Measurements from ENCODE around the gene PPP1R1A.

PPP1R1A gene

GRCh38 chr12:54583726-54584125, 4.7 kb downstream of the PPP1R1A start:
- no peak for TF ChIP-seq CTCF (conservative IDR thresholded peaks at IDR 0.05; ENCODE audit: low read length)
- no peak for TF ChIP-seq EZH2phosphoT487 (IDR thresholded peaks at IDR 0.05; ENCODE audit: borderline replicate concordance)
- Histone ChIP-seq H3K9me3 (ENCODE audit: insufficient read depth, low read depth, low read length) (no peaks in the 10 kb centered on the region), H2AFZ (ENCODE audit: low read length) (no peak overlapping the region), H4K20me1 (ENCODE audit: insufficient read depth, low read length, poor library complexity, severe bottlenecking) (no peaks in the 10 kb centered on the region), H3K79me2 (ENCODE audit: insufficient read depth, low read length) (no peaks in the 10 kb centered on the region), H3K36me3 (ENCODE audit: insufficient read depth, low read length) (peaks cover under 1% of the 10 kb centered on the region; the same call in 1 of the 2 replicates), H3F3A (ENCODE audit: low read depth) (no peaks in the 10 kb centered on the region), H3K9ac (ENCODE audit: low read depth, low read length, poor library complexity, severe bottlenecking) (no peak overlapping the region), H3K4me1 (ENCODE audit: insufficient read depth, low read length, poor library complexity, severe bottlenecking) (no peaks in the 10 kb centered on the region), H3K27me3 (ENCODE audit: insufficient read depth, low read length, poor library complexity, severe bottlenecking) (no peaks in the 10 kb centered on the region), H3K4me3 (ENCODE audit: low read length, poor library complexity, severe bottlenecking) (no peak overlapping the region), H3K9me2 (replicated peaks; ENCODE audit: low read depth, low read length) (no peaks in the 10 kb centered on the region), H3K4me2 (ENCODE audit: low read depth, low read length, poor library complexity, severe bottlenecking) (no peak overlapping the region)

GRCh38 chr12:54581412-54581811, 7.0 kb downstream of the PPP1R1A start:
- Histone ChIP-seq H3K4me2 (ENCODE audit: low read depth, low read length, poor library complexity, severe bottlenecking) (no peak overlapping the region), H3K36me3 (ENCODE audit: insufficient read depth, low read length) (peaks cover 24% of the 10 kb centered on the region; the same call in 1 of the 2 replicates)
- TF ChIP-seq CTCF (conservative IDR thresholded peaks at IDR 0.05; ENCODE audit: low read length) (no peak), EZH2phosphoT487 (IDR thresholded peaks at IDR 0.05; ENCODE audit: borderline replicate concordance) (no peak)

GRCh38 chr12:54579696-54580333, 8.6 kb downstream of the PPP1R1A start:
- Histone ChIP-seq H4K20me1 (ENCODE audit: insufficient read depth, low read length, poor library complexity, severe bottlenecking) (no peaks in the 10 kb centered on the region), H3K4me3 (ENCODE audit: low read length, poor library complexity, severe bottlenecking) (no peak overlapping the region), H3K36me3 (ENCODE audit: insufficient read depth, low read length) (peaks cover 40% of the 10 kb centered on the region; the same call in 1 of the 2 replicates), H3K27me3 (ENCODE audit: insufficient read depth, low read length, poor library complexity, severe bottlenecking) (no peaks in the 10 kb centered on the region), H3K9me3 (ENCODE audit: insufficient read depth, low read depth, low read length) (no peaks in the 10 kb centered on the region), H3F3A (ENCODE audit: low read depth) (no peaks in the 10 kb centered on the region), H3K9me2 (replicated peaks; ENCODE audit: low read depth, low read length) (no peaks in the 10 kb centered on the region), H3K9ac (ENCODE audit: low read depth, low read length, poor library complexity, severe bottlenecking) (no peak overlapping the region), H3K4me2 (ENCODE audit: low read depth, low read length, poor library complexity, severe bottlenecking) (no peak overlapping the region), H3K79me2 (ENCODE audit: insufficient read depth, low read length) (no peaks in the 10 kb centered on the region), H3K4me1 (ENCODE audit: insufficient read depth, low read length, poor library complexity, severe bottlenecking) (no peaks in the 10 kb centered on the region), H2AFZ (ENCODE audit: low read length) (no peak overlapping the region)
- TF ChIP-seq EZH2phosphoT487 (IDR thresholded peaks at IDR 0.05; ENCODE audit: borderline replicate concordance) = no peak
- peak; percentile 98 for TF ChIP-seq CTCF (conservative IDR thresholded peaks at IDR 0.05; ENCODE audit: low read length)

More at GRCh38 chr12:54581412-54581811, 7.0 kb downstream of the PPP1R1A start:
- Histone ChIP-seq H3F3A (ENCODE audit: low read depth) (no peaks in the 10 kb centered on the region), H3K79me2 (ENCODE audit: insufficient read depth, low read length) (no peaks in the 10 kb centered on the region), H3K9ac (ENCODE audit: low read depth, low read length, poor library complexity, severe bottlenecking) (no peak overlapping the region), H3K4me1 (ENCODE audit: insufficient read depth, low read length, poor library complexity, severe bottlenecking) (no peaks in the 10 kb centered on the region), H3K9me2 (replicated peaks; ENCODE audit: low read depth, low read length) (no peaks in the 10 kb centered on the region), H4K20me1 (ENCODE audit: insufficient read depth, low read length, poor library complexity, severe bottlenecking) (no peaks in the 10 kb centered on the region), H3K4me3 (ENCODE audit: low read length, poor library complexity, severe bottlenecking) (no peak overlapping the region), H2AFZ (ENCODE audit: low read length) (no peak overlapping the region), H3K9me3 (ENCODE audit: insufficient read depth, low read depth, low read length) (no peaks in the 10 kb centered on the region), H3K27me3 (ENCODE audit: insufficient read depth, low read length, poor library complexity, severe bottlenecking) (no peaks in the 10 kb centered on the region)
